Activated T-cell treated with anti-CD3 and anti-CD28 coated beads, Interleukin-2, amount 50 U/mL, for 1 hour (primary cell): ENCODE data around the gene IPMK.
"Not testable (repeated sequence)": the region's sequence is repeated elsewhere in the genome, so short reads cannot be mapped to it uniquely, and the experiment has no call there.

Experiments
- DNase-seq: peaks from one replicate; pipeline ENCODE4 v3.0.0-alpha.2; 2020

The IPMK gene

GRCh38 chr10:58266826-58267712 lies 625 bp downstream of the IPMK start:
- DNase-seq = peak; percentile 43

GRCh38 chr10:58266003-58266825 lies 1.5 kb downstream of the IPMK start:
- DNase-seq = no peak

GRCh38 chr10:58265249-58265648 lies 2.4 kb downstream of the IPMK start:
- DNase-seq = no peak

- no peak for DNase-seq
Observed at GRCh38 chr10:58264780-58265179, 2.9 kb downstream of the IPMK start.

GRCh38 chr10:58262766-58263165 lies 4.9 kb downstream of the IPMK start:
- no peak for DNase-seq

GRCh38 chr10:58260334-58260733 lies 7.4 kb downstream of the IPMK start:
- no peak for DNase-seq

GRCh38 chr10:58258977-58259692 lies 8.6 kb downstream of the IPMK start:
- no peak for DNase-seq

GRCh38 chr10:58256013-58256780 lies 11.5 kb downstream of the IPMK start:
- DNase-seq = not testable (repeated sequence)

- no peak for DNase-seq
Observed at GRCh38 chr10:58254644-58255043, 13.1 kb downstream of the IPMK start.

GRCh38 chr10:58253184-58253583 lies 14.5 kb downstream of the IPMK start:
- DNase-seq = no peak

GRCh38 chr10:58244666-58245065 lies 23.0 kb downstream of the IPMK start:
- DNase-seq = not testable (repeated sequence)

- not testable (repeated sequence) for DNase-seq
Observed at GRCh38 chr10:58244242-58244641, 23.5 kb downstream of the IPMK start.

- not testable (repeated sequence) for DNase-seq
Observed at GRCh38 chr10:58243801-58244200, 23.9 kb downstream of the IPMK start.

GRCh38 chr10:58243269-58243668 lies 24.4 kb downstream of the IPMK start:
- DNase-seq = no peak

- no peak for DNase-seq
Observed at GRCh38 chr10:58241346-58241745, 26.3 kb downstream of the IPMK start.

- no peak for DNase-seq
Observed at GRCh38 chr10:58240531-58240930, 27.2 kb downstream of the IPMK start.

GRCh38 chr10:58239561-58240169 lies 28.0 kb downstream of the IPMK start:
- no peak for DNase-seq

- no peak for DNase-seq
Observed at GRCh38 chr10:58237014-58237834, 30.5 kb downstream of the IPMK start.

- DNase-seq = not testable (repeated sequence)
Observed at GRCh38 chr10:58229856-58230255, 37.8 kb downstream of the IPMK start.

GRCh38 chr10:58225654-58226053 lies 42.0 kb downstream of the IPMK start:
- DNase-seq = no peak
